ES-I3 (cell line): Measurements from ENCODE around the gene BBOX1.
"Not testable (repeated sequence)": the region's sequence is repeated elsewhere in the genome, so short reads cannot be mapped to it uniquely, and the experiment has no call there.

ENCODE experiments used
- H3K36me3 ChIP-seq: 2 replicates; pipeline ENCODE4 v1.6.1; 2013; ENCODE audit warnings: mild to moderate bottlenecking, low read length, control low read depth, moderate library complexity; ENCODE audit not compliant: insufficient read depth
- H3K4me1 ChIP-seq: 2 replicates; pipeline ENCODE4 v1.6.1; 2013; ENCODE audit warnings: mild to moderate bottlenecking, control low read depth, low read length; ENCODE audit not compliant: insufficient read depth
- H3K9ac ChIP-seq: 2 replicates; pipeline ENCODE4 v1.6.1; 2013; ENCODE audit warnings: low read depth, mild to moderate bottlenecking, low read length, moderate library complexity
- H3K9me3 ChIP-seq: 2 replicates; pipeline ENCODE4 v1.6.1; 2013; ENCODE audit warnings: mild to moderate bottlenecking, low read length, moderate library complexity; ENCODE audit not compliant: control insufficient read depth, insufficient read depth

BBOX1 gene, protein sequence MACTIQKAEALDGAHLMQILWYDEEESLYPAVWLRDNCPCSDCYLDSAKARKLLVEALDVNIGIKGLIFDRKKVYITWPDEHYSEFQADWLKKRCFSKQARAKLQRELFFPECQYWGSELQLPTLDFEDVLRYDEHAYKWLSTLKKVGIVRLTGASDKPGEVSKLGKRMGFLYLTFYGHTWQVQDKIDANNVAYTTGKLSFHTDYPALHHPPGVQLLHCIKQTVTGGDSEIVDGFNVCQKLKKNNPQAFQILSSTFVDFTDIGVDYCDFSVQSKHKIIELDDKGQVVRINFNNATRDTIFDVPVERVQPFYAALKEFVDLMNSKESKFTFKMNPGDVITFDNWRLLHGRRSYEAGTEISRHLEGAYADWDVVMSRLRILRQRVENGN

DNA sequence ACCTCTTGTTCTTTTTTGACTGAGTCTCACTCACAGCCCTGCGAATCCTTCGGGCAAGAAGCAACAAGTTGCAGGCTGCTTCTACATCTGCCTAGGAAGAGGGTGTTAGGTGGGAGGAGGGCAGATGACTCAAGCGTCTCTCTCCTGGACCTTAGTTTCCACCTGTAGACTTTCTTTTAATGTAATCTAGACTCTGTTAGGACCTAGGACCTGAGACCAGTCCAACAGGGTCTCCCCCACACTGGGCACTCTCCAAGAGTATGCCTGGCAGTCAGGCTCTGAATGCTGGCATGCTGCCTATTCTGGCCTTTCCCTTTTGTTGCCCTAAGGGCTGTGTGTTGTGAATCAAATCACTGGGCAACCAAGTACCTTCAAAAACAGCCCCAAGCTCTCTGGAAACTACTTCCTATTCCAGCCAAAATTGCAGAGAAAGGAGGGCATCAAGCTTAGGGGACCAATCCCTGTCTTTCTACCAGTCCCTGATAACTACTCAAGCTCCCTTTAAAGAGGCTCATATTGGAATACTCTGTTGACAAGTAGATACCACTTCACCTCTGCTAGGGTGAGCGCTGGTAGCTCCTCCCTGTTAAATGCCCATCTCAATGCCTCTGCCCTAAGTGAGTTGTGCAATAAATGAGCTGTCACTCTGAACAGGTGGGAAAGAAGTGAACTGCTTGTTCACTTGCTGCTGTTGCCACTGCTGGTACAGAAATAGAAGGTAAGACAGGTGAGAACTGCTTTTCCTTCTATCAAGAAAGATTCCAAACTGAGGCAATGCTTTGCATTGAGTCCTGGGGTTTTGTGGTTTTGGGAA is at the start of gene BBOX1:
Gene BBOX1 (plus strand): TSS at position 514 of the 814 bp plus-strand sequence. CDS start 14,616 bp downstream, outside the sequence.
- Histone ChIP-seq H3K4me1 (peaks cover 13% of the 10 kb centered on the region; the same call in 1 of the 2 replicates), H3K9ac (no peak within 1 kb of the TSS), H3K36me3 (no peaks in the 10 kb centered on the region), H3K9me3 (no peaks in the 10 kb centered on the region; the same call in 1 of the 2 replicates)

DNA sequence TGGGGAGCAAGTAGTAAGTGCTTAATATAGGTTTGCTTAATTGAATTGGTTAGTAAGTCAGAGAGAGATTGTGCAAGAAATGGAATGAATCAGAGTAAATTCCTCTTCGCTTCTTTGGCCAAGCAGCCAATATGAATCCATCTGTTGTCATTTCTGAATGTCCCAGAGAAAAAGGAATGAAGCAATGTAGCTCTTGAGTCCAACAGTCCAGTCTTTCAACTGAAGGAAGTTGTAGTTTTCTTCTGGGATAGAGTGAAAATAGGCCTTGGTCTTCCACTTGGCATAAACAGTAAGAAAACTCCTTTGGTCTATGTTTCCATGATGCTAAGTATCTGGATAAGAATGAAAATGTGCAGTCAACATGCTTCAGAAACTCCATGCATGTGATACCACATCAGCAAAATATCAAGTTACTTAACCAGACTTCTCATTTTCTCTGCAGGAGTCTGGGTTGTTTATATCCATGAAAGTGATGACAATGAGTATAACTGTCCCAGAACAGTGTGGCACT is 48.5 kb upstream of the BBOX1 start:
- Histone ChIP-seq H3K9ac (no peak overlapping the region), H3K9me3 (no peaks in the 10 kb centered on the region), H3K4me1 (no peaks in the 10 kb centered on the region), H3K36me3 (no peaks in the 10 kb centered on the region)

DNA sequence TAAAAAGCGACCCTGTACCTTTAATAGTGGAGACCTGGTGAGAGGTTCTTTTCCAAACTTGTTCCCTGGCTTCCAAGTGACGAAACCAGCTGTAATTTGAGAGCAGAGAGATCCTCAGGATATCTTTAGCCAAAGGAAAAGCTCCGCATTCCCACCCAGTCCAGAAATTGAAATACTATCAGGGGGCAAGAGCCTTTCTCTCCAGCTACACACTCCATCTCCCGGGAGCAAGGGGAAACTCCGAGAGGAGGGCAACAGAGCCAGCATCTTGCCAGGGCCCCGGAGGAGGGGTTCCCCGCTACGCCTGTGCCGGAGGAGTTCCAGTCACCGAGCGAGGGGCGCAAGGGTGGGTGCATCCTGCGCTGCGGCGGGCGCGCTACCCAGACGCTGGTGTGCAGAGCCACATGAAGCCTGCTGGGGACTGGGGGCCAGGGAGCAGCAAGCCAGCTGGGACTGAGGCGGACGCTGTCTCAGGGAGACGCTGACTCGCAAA is 46.6 kb upstream of the BBOX1 start, which contains the start of gene FIBIN:
Gene FIBIN (plus strand): TSS at position 148 of the 493 bp plus-strand sequence. CDS start 415 bp downstream, outside the sequence.
- Histone ChIP-seq H3K9ac (peak within 1 kb of the TSS; percentile 46; the same call in 1 of the 2 replicates), H3K4me1 (no peaks in the 10 kb centered on the region), H3K9me3 (no peaks in the 10 kb centered on the region), H3K36me3 (no peaks in the 10 kb centered on the region)

DNA sequence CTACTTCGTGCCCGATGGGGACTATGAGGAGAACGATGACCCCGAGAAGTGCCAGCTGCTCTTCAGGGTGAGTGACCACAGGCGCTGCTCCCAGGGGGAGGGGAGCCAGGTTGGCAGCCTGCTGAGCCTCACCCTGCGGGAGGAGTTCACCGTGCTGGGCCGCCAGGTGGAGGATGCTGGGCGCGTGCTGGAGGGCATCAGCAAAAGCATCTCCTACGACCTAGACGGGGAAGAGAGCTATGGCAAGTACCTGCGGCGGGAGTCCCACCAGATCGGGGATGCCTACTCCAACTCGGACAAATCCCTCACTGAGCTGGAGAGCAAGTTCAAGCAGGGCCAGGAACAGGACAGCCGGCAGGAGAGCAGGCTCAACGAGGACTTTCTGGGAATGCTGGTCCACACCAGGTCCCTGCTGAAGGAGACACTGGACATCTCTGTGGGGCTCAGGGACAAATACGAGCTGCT is 46.0 kb upstream of the BBOX1 start:
- peak overlapping the region; percentile 46; the same call in 1 of the 2 replicates for H3K9ac ChIP-seq
- H3K36me3 ChIP-seq: no peaks in the 10 kb centered on the region
- no peaks in the 10 kb centered on the region for H3K4me1 ChIP-seq
- H3K9me3 ChIP-seq: no peaks in the 10 kb centered on the region

DNA sequence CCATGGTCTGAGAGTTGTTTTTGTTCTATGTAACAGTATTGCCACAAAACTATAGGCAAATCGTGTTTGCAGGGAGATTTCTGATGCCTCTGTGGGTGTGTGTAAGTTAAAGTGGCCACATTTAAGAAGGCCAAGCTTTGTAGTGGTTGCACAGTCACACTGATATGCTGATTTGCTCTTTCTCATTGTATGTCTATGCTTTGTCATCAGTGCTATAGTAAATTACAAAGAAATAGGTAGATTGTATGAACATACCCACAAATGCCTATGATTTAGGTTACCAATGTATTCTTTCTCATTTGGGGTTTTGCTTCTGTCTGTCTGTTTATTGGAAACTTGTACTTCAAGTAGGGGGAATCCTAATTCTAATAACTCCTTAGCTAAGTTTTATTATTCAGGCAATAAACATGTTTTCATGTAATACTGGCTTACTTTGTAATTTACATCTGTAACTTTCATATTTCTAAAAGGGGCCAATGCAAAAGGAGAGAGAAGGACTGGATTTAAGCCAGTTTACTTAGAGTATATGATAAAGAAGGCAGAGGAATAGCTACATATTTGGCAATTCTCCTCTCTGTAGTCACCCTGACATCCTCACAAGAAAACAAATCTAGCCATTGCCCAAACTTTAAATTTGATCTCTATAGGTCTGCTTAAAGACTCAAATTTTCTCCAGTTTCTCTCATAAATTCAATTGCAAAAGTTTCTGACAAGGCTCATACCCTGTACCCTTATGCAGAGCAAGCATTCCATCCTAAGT is 44.7 kb upstream of the BBOX1 start:
- Histone ChIP-seq H3K9ac (no peak overlapping the region), H3K4me1 (no peaks in the 10 kb centered on the region), H3K36me3 (no peaks in the 10 kb centered on the region), H3K9me3 (no peaks in the 10 kb centered on the region)

DNA sequence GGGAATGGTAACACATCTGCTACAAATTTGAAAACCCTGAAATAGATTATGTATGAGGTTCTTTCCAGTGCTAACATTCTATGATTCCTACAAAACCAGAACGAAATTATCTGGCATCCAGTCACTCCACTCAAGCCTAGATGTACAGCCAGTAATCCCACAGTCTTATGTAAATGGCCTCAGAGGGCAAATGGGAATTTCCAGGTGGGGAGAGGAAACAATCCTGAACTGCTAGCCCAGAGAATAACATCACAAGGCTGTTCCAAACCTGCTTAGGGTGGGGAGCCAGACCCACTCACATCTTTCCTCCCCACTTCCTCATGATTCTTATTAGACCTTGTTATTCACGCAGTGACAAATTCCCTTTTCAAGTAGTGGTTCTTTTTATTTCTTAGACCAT is 43.2 kb upstream of the BBOX1 start:
- Histone ChIP-seq H3K4me1 (no peaks in the 10 kb centered on the region), H3K9ac (no peak overlapping the region), H3K9me3 (no peaks in the 10 kb centered on the region)

DNA sequence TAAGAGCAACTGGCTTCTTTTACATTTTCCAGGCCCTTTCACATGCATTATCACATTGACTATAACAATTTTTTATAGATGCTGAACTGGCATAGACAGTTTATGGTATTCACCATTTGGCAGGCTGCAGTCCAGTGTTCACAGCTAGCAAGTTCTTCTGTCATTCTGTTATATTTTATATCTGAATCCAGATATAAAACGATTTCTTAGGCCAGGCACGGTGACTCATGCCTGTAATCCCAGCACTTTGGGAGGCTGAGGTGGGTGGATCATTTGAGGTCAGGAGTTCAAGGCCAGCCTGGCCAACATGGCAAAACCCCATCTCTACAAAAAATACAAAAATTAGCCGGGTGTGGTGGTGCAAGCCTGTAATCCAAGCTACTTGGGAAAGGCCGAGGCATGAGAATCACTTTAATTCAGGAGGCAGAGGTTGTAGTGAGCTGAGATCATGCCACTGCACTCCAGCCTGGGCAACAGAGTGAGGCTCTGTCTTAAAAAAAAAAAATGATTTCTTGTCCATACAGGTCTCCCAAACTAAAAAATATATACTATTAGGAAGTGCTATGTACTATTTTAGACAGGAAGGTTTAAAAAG is 39.4 kb upstream of the BBOX1 start:
- not testable (repeated sequence) for H3K9me3 ChIP-seq, H3K9ac ChIP-seq, H3K36me3 ChIP-seq, H3K4me1 ChIP-seq

More for the DNA sequence above, 43.2 kb upstream of the BBOX1 start:
- H3K36me3 ChIP-seq: no peaks in the 10 kb centered on the region

DNA sequence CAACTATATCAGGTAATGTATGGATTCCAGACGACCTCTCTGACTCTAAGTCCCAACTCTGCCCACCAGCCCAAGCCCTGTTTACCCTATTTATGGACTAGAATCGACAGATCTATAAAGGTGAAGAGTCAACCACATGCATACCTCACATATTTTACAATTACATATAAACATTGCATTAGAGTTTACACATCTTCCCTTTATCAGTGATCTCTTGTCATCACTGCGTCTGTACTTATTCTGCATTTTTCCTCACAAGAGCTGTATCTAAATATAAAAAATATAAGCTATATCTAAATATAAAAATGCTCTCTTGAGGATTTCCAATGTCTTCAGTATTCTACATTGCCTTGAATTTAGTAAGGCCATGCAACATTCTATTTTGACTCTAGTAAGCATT is 38.2 kb upstream of the BBOX1 start:
- no peak overlapping the region for H3K9ac ChIP-seq
- no peaks in the 10 kb centered on the region for H3K4me1 ChIP-seq
- H3K36me3 ChIP-seq: no peaks in the 10 kb centered on the region
- no peaks in the 10 kb centered on the region for H3K9me3 ChIP-seq

DNA sequence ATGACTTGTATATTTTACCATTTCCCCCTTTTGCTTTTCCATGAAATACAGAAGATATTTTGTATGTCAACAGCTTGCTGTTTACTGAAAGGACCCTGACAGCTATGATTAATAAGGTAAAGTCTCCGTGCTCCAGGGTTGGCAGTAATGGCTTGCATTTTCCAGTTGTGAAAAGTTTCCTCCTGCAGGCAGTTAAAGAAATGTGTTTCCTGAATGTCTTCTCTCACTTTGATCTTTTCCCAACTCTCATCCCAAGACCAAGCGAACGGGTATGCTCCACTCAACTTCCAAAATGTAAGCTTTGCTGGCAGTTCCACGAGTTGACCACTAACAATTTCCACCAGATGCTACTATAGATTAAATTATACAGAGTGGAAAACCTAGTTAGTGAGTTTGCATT is 37.8 kb upstream of the BBOX1 start:
- Histone ChIP-seq H3K36me3 (no peaks in the 10 kb centered on the region), H3K9ac (no peak overlapping the region), H3K9me3 (no peaks in the 10 kb centered on the region), H3K4me1 (no peaks in the 10 kb centered on the region)

DNA sequence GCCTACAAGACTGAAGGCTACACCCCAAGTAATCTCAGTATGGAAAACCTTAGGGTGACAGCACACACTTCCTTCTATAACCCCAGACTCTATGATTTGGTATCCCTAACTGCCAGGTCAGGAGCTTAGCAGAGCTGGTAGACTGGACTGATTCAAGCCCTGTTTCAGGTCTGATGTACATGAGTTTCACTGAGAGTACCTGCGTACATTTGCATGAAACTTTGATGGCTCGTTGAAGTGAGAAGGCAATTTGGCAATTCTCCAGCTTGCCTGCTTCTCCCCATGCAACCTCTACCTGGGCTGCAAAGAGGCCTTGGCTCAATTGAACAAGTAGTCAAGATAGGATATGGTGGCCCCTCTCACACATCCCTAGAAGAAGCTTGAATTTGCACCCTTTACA is 36.5 kb upstream of the BBOX1 start:
- H3K9me3 ChIP-seq: no peaks in the 10 kb centered on the region
- H3K36me3 ChIP-seq: no peaks in the 10 kb centered on the region
- no peak overlapping the region for H3K9ac ChIP-seq
- H3K4me1 ChIP-seq: no peaks in the 10 kb centered on the region

DNA sequence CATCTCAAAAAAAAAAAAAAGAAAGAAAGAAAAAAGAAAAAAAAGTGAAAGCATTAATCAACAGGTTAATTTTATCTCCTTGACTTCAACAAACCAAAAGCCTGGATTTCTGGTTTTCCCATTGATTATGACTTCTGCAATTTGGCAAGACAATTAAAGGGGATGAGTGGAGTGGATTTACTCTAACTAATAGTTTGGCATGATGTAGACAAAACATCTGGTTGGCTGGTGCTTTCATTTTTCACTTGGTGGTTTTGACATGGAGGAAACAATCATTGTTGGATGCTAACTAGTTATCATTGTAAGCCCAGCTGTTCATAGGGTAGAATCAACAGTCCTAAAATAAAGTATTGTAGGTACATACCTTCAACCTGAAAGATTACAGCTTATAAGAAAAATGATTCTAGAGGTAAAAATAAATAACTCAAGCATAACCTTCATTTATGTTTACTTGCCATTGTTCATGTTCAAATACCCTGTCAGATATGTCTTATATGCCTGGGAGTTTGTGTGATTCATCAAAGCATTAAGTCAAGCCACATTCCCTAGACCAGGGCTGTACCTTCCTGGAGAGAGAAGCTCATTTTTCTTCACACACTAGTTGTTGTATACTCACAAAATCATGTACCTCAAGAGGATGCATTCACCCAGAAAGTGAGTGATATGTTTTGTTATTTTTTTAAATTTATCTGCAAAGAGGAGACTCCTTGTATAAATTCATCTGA is 31.6 kb upstream of the BBOX1 start:
- Histone ChIP-seq H3K36me3 (no peaks in the 10 kb centered on the region), H3K9me3 (no peaks in the 10 kb centered on the region), H3K4me1 (peaks cover 4% of the 10 kb centered on the region; the same call in 1 of the 2 replicates), H3K9ac (no peak overlapping the region)

DNA sequence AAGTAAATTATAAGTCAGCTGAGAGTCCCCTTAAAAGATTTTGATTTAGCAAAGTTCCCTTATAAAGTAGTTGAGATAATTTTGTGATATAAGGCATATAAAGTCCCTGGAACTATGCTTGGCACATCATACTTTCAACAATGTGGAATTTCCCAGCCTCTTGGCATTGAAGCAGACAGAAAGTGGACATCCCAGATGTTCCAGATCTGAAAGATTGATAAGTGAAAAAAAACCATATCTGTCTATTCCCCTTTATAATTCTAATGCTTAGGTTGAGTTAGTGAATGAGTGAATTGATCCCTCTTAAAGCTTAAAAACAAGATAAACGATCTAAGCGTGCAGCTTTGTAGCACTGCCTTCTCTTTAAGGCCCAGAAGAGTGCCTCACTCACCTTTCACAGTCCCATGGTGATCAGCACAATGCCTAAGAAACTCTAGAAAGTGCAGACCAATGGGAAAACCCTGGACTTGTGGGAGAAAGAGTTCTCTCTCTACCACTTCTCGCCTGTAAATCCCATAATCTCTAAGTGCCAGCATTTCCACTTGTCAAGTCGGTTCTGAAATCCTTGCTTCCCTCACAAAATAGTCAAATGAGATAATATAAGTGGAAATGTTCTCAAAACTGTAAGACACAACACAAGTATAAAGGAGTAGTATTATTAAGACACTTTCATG is 28.9 kb upstream of the BBOX1 start:
- peaks cover 4% of the 10 kb centered on the region; the same call in 1 of the 2 replicates for H3K4me1 ChIP-seq

More for the DNA sequence above, 28.9 kb upstream of the BBOX1 start:
- Histone ChIP-seq H3K36me3 (no peaks in the 10 kb centered on the region), H3K9ac (no peak overlapping the region), H3K9me3 (no peaks in the 10 kb centered on the region)
